Sigmoid colon (tissue), 7 donors: Measurements from ENCODE around the gene FGF14. TPM values are rescaled to one million over a fixed set of nuclear protein-coding genes. Genes with fewer than 3 reads are reported as not detected.
A peak's percentile ranks its signal among the peaks of the same experiment; 100 is the strongest.

ENCODE experiments used
- DNase-seq: peaks from one replicate; pipeline ENCODE4 v3.0.0-alpha.2; 2019
- H3K27ac ChIP-seq, 4 donors: fragments of 200-600 bp; sonication (generic); one replicate each; pipeline ENCODE4 v1.5.1; 2016 to 2019; ENCODE audit warnings: mild to moderate bottlenecking in 1 of 4
- H3K27me3 ChIP-seq, 3 donors: fragments of 200-600 bp; sonication (generic); one replicate each; pipeline ENCODE4 v1.5.1; 2019; ENCODE audit warnings: mild to moderate bottlenecking in 1 of 3
- H3K36me3 ChIP-seq, 4 donors: fragments of 200-600 bp; sonication (generic); one replicate each; pipeline ENCODE4 v1.5.1; 2016 to 2019
- H3K4me1 ChIP-seq, 4 donors: fragments of 200-600 bp; sonication (generic); one replicate each; pipeline ENCODE4 v1.5.1; 2017 to 2019
- H3K4me3 ChIP-seq, 4 donors: fragments of 200-600 bp; sonication (generic); one replicate each; pipeline ENCODE4 v1.5.1; 2017 to 2019; ENCODE audit warnings: mild to moderate bottlenecking in 2 of 4, moderate library complexity in 1 of 4
- H3K9me3 ChIP-seq, 4 donors: fragments of 200-600 bp in 3 of 4; sonication (generic) in 3 of 4; one replicate each; pipeline versions ENCODE4 v1.5.1 to v1.6.1; 2013 to 2019
- CTCF ChIP-seq, 4 experiments: fragments of 450-650 bp in 3 of 4; fragments of 200-600 bp in 1 of 4; IDR thresholded peaks; one replicate each; pipeline ENCODE4 v1.5.1; 2016 to 2019; ENCODE audit warnings: antibody characterized with exemption in 4 of 4, mild to moderate bottlenecking in 3 of 4, moderate library complexity in 2 of 4
- EP300 ChIP-seq, 4 donors: sonication (generic); formaldehyde crosslinking; IDR thresholded peaks; one replicate each; pipeline ENCODE4 v1.6.1; 2017; ENCODE audit warnings: antibody characterized with exemption in 4 of 4
- POLR2A ChIP-seq, 2 donors: fragments of 450-650 bp; IDR thresholded peaks; one replicate each; pipeline ENCODE4 v1.6.1; 2016; ENCODE audit warnings: antibody characterized with exemption in 2 of 2, mild to moderate bottlenecking in 2 of 2, moderate library complexity in 2 of 2
- POLR2AphosphoS5 ChIP-seq, 4 donors: sonication (generic); formaldehyde crosslinking; IDR thresholded peaks; one replicate each; pipeline ENCODE4 v1.6.1; 2017; ENCODE audit warnings: antibody characterized with exemption in 4 of 4
- whole genome bisulfite sequencing, 2 donors: extraction: QIAGEN DNeasy Blood & Tissue Kit; methylation state at CpG; one replicate each; pipeline ENCODE4 v1.1.7; 2013; 5-methylcytosine and 5-hydroxymethylcytosine counted together
- intact Hi-C: fragments of 100-400 bp; cut with DNase I; formaldehyde crosslinking; loops from one replicate; pipeline ENCODE4 v1.15.1; 2023
- polyA plus RNA-seq, 3 donors: library from polyadenylated mRNA; stranded (reverse); fragments of 200-250 nt; gene quantifications; one replicate each; pipeline ENCODE4 v1.2.3, GENCODE V29; 2013
- total RNA-seq, 4 donors: library from RNA; depleted of rRNA; stranded (reverse); fragments of >200 nt; gene quantifications; one replicate each; pipeline ENCODE4 v1.1.0, GENCODE V29; 2016
- donor health status: healthy with polysubstance abuse.
- donor health status: Bipolar disorder and iron deficiency.
- donor health status: healthy.

Gene FGF14
- total and polyA plus RNA-seq, 7 donors: under 0.01 to 1.6 (median 1.1) TPM

DNA sequence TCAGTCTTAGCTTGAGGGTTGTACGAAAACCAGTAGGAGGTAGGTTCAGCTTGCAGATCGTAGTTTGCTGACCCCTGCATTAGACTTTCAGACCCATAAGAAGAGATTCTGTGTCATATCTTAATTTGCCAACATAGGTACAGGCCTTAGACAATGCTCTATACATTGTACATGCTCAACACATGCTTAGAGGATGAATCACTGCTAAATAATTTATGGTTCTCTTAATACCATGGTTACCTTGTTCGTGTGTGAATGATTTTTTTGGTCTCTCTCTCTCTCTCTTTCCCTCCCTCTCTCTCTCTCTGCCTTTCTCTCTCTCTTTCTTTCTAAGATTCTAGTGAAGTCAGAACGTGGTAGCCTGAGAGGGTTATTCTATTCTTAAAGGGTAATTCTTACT lies 112.2 kb downstream of the FGF14 start:
- TF ChIP-seq EP300 (IDR thresholded peaks at IDR 0.05) (no peak), POLR2A (IDR thresholded peaks at IDR 0.05) (no peak), CTCF (IDR thresholded peaks at IDR 0.05) (no peak), POLR2AphosphoS5 (IDR thresholded peaks at IDR 0.05) (no peak)
- Histone ChIP-seq H3K9me3 (no peaks in the 10 kb centered on the region), H3K4me3 (no peak overlapping the region), H3K27me3 (no peaks in the 10 kb centered on the region), H3K36me3 (no peaks in the 10 kb centered on the region), H3K27ac (no peak overlapping the region), H3K4me1 (no peaks in the 10 kb centered on the region)
- intact Hi-C loops: no loop called here
- no peak for DNase-seq
- 60 to 71% methylated on average over 4 of the region's 4 CpGs for WGBS, 2 donors

- intact Hi-C loops: no loop called here
- Histone ChIP-seq H3K4me1 (no peaks in the 10 kb centered on the region), H3K27ac (no peak overlapping the region), H3K9me3 (peaks cover 0 to 2% (median 0%) of the 10 kb centered on the region in 4 donors), H3K4me3 (no peak overlapping the region), H3K36me3 (no peaks in the 10 kb centered on the region), H3K27me3 (no peaks in the 10 kb centered on the region)
- WGBS, 2 donors: 84 to 93% methylated on average over 1 of the region's 1 CpG
- DNase-seq: no peak
- TF ChIP-seq CTCF (IDR thresholded peaks at IDR 0.05): no peak
- TF ChIP-seq POLR2A (IDR thresholded peaks at IDR 0.05): no peak
- no peak for TF ChIP-seq EP300 (IDR thresholded peaks at IDR 0.05)
- TF ChIP-seq POLR2AphosphoS5 (IDR thresholded peaks at IDR 0.05): no peak
These were observed 115.5 kb downstream of the FGF14 start for GRCh38 chr13:102286326-102286725.

GRCh38 chr13:102280366-102280765 lies 121.5 kb downstream of the FGF14 start:
- TF ChIP-seq CTCF (IDR thresholded peaks at IDR 0.05) (no peak), EP300 (IDR thresholded peaks at IDR 0.05) (no peak), POLR2AphosphoS5 (IDR thresholded peaks at IDR 0.05) (no peak), POLR2A (IDR thresholded peaks at IDR 0.05) (no peak)
- Histone ChIP-seq H3K27me3 (no peaks in the 10 kb centered on the region), H3K4me3 (no peak overlapping the region), H3K9me3 (peaks cover 0 to 2% (median 0%) of the 10 kb centered on the region in 4 donors), H3K4me1 (peaks cover 0 to 8% (median 0%) of the 10 kb centered on the region in 4 donors), H3K27ac (no peak overlapping the region), H3K36me3 (no peaks in the 10 kb centered on the region)
- intact Hi-C loops: no loop called here
- no peak for DNase-seq

DNA sequence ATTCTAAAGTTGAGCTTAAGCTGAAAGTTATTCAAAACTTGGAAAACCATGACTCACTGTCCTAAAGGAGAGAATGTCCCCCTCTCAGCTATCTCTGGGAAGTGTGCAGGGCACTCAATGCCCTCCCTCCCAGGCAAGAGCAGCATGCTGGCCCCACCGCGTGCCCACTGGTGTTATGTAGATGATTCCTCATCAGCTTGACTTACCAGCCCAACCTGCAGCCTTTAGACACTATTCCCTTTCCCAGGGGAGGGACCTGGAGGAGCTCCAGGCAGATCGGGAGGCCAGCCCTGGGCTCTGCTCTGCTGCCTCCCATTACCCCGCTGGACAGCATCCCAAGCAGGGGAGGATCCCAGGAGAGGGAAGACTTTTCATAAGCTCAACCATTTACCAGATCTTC lies 124.6 kb downstream of the FGF14 start:
- H3K4me1 ChIP-seq: peaks cover 0 to 8% (median 0%) of the 10 kb centered on the region in 4 donors
- no peak overlapping the region for H3K4me3 ChIP-seq
- no peaks in the 10 kb centered on the region for H3K9me3 ChIP-seq
- no peak for DNase-seq
- H3K27me3 ChIP-seq: no peaks in the 10 kb centered on the region
- WGBS, 2 donors: 72 to 73% methylated on average over 4 of the region's 4 CpGs
- H3K36me3 ChIP-seq: no peaks in the 10 kb centered on the region
- intact Hi-C loops: no loop called here
- peak overlapping the region in 1 of 4 donors; percentile 39 for H3K27ac ChIP-seq
- TF ChIP-seq EP300 (IDR thresholded peaks at IDR 0.05): no peak
- no peak for TF ChIP-seq CTCF (IDR thresholded peaks at IDR 0.05)
- no peak for TF ChIP-seq POLR2A (IDR thresholded peaks at IDR 0.05)
- no peak for TF ChIP-seq POLR2AphosphoS5 (IDR thresholded peaks at IDR 0.05)

GRCh38 chr13:102276404-102276803 lies 125.4 kb downstream of the FGF14 start:
- Histone ChIP-seq H3K9me3 (no peaks in the 10 kb centered on the region), H3K27ac (peak overlapping the region in 1 of 4 donors; percentile 43), H3K4me3 (no peak overlapping the region), H3K36me3 (no peaks in the 10 kb centered on the region), H3K27me3 (no peaks in the 10 kb centered on the region), H3K4me1 (peaks cover 0 to 8% (median 0%) of the 10 kb centered on the region in 4 donors)
- intact Hi-C loops: no loop called here
- no peak for DNase-seq
- no peak for TF ChIP-seq CTCF (IDR thresholded peaks at IDR 0.05)
- TF ChIP-seq POLR2AphosphoS5 (IDR thresholded peaks at IDR 0.05): no peak
- TF ChIP-seq EP300 (IDR thresholded peaks at IDR 0.05): no peak
- TF ChIP-seq POLR2A (IDR thresholded peaks at IDR 0.05): no peak
- 54 to 55% methylated on average over 1 of the region's 1 CpG for WGBS, 2 donors
